ENCODE results near the gene CBR3. TPM values are rescaled to one million over a fixed set of nuclear protein-coding genes. Genes with fewer than 3 reads are reported as not detected.

Gene CBR3
- total and polyA plus RNA-seq, 2 of the 13 experiments (the other 11 are each of a cell fraction or from before 2014, with no cell fraction given): not detected

GRCh38 chr21:36132696-36133095 lies 2.2 kb upstream of the CBR3 start:
- no peaks in the 10 kb centered on the region for H3K79me2 ChIP-seq (ENCODE audit: insufficient read depth, low read length)
- peaks cover 25% of the 10 kb centered on the region for H3K4me1 ChIP-seq (ENCODE audit: insufficient read depth, low read length)
- H3K9me3 ChIP-seq (ENCODE audit: low read length): no peaks in the 10 kb centered on the region
- in situ Hi-C loops (cut with HindIII; ENCODE audit: extremely low pct_ligation_motif_present, low pct_unique_long_range_greater_than_20kb): no loop called here
- ChIA-PET POLR2A (no interaction called here), CTCF (ENCODE audit: low intra/inter-chr PET ratio, low total read pairs) (no interaction called here)
- peaks cover 6 to 54% of the 10 kb centered on the region in 2 experiments for H3K27me3 ChIP-seq (ENCODE audit: control insufficient read depth in 1 of 2, insufficient read depth in 2 of 2, low read length in 2 of 2)
- H2AFZ ChIP-seq (ENCODE audit: low read length): no peak overlapping the region
- no peak overlapping the region for H3K4me3 ChIP-seq (replicated peaks in 1 of 3; ENCODE audit: insufficient read depth in 1 of 3, low read depth in 2 of 3, low read length in 3 of 3)
- ATAC-seq (no peak), FAIRE-seq (no peak), DNase-seq (ENCODE audit: low spot score) (no peak)
- intact Hi-C loops (cut with micrococcal nuclease; ENCODE audit: unreplicated experiment): no loop called here
- no peaks in the 10 kb centered on the region for H4K20me1 ChIP-seq (ENCODE audit: insufficient read depth, low read length)
- no peak overlapping the region for H3K9ac ChIP-seq (ENCODE audit: insufficient read depth, low read depth, low read length)
- 0 out of 2 replicates have a peak, but pooled peaks have one; percentile 6 for TF ChIP-seq MAFF (IDR thresholded peaks at IDR 0.05; ENCODE audit: low read depth, low read length)
- no peak for TF ChIP-seq ZBTB38 (CRISPR knock-in tag; IDR thresholded peaks at IDR 0.05)
- no peak for TF ChIP-seq TSC22D2 (CRISPR knock-in tag; IDR thresholded peaks at IDR 0.05; ENCODE audit: borderline replicate concordance)
- peak; percentile 27 to 31; a peak in 2 of 4 replicates for TF ChIP-seq MAFK (conservative IDR thresholded peaks at IDR 0.05 in 1 of 2, IDR thresholded peaks at IDR 0.05 in 1 of 2; ENCODE audit: low read length in 2 of 2)
- no peak overlapping the region for H3K4me2 ChIP-seq (ENCODE audit: low read depth, low read length)
- no TSS peak for BruUV-seq (replicated peaks)
- no peaks in the 10 kb centered on the region for H3K36me3 ChIP-seq (replicated peaks in 1 of 2; ENCODE audit: control insufficient read depth in 1 of 2, insufficient read depth in 2 of 2, low read length in 2 of 2)
- H3K27ac ChIP-seq (ENCODE audit: extremely low read length, insufficient read depth, low read length): no peak overlapping the region
- 52% methylated on average over 7 of the region's 8 CpGs for WGBS (ENCODE audit: low lambda C conversion rate)

DNA sequence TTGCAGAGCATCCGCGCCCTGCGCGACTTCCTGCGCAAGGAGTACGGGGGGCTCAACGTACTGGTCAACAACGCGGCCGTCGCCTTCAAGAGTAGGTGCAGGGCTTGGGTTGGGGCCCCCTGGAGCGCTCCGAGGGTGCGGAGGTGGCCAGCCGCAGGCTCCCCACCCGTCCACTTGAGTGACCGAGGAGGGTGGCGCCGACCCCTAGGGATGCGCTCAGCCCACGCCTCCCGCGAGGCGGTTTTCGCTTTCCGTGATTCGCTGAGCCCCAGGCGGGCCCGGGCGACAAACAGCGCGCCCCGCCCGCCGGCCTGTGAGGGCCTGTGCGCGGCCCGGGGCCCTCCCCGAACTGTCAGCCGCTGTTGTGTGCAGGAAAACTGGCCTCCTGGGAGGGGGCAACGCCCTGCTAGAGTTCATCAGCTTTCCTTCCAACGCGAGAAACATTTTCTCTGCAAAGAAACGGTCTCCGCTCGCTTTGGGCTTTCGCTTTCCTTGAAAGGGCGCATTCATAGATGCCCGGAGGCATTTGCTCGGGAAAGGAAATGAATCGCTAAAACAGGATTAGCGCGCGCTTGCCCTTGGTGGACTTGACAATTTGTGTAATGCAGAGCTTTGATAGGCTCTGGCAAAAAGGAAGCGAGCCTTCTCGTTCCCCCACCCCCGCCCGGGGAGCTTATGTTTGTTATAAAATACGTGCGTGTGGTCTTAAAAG lies 668 bp downstream of the CBR3 start:
- Histone ChIP-seq H3K4me1 (ENCODE audit: insufficient read depth, low read length) (peaks cover 20% of the 10 kb centered on the region), H3K36me3 (replicated peaks in 1 of 2; ENCODE audit: control insufficient read depth in 1 of 2, insufficient read depth in 2 of 2, low read length in 2 of 2) (no peaks in the 10 kb centered on the region), H3K4me3 (replicated peaks in 1 of 3; ENCODE audit: insufficient read depth in 1 of 3, low read depth in 2 of 3, low read length in 3 of 3) (peak overlapping the region; percentile 44 to 66 (median 54); a peak in 5 of 6 replicates), H3K79me2 (ENCODE audit: insufficient read depth, low read length) (no peaks in the 10 kb centered on the region), H4K20me1 (ENCODE audit: insufficient read depth, low read length) (no peaks in the 10 kb centered on the region), H3K9ac (ENCODE audit: insufficient read depth, low read depth, low read length) (no peak overlapping the region), H2AFZ (ENCODE audit: low read length) (no peak overlapping the region), H3K27me3 (ENCODE audit: control insufficient read depth in 1 of 2, insufficient read depth in 2 of 2, low read length in 2 of 2) (peaks cover 6 to 43% of the 10 kb centered on the region in 2 experiments), H3K27ac (ENCODE audit: extremely low read length, insufficient read depth, low read length) (no peak overlapping the region), H3K4me2 (ENCODE audit: low read depth, low read length) (peak overlapping the region; percentile 84), H3K9me3 (ENCODE audit: low read length) (no peaks in the 10 kb centered on the region)
- intact Hi-C loops (cut with micrococcal nuclease; ENCODE audit: unreplicated experiment): no loop called here
- in situ Hi-C loops (cut with HindIII; ENCODE audit: extremely low pct_ligation_motif_present, low pct_unique_long_range_greater_than_20kb): no loop called here
- POLR2A ChIA-PET: no interaction called here
- BruUV-seq (replicated peaks): no TSS peak
- peak; percentile 78 for ATAC-seq
- no peak for DNase-seq (ENCODE audit: low spot score)
- no peak for FAIRE-seq
- CTCF ChIA-PET (ENCODE audit: low intra/inter-chr PET ratio, low total read pairs): no interaction called here
- 0% methylated on average over 12 of the region's 60 CpGs for WGBS (ENCODE audit: low lambda C conversion rate)
- no peak for TF ChIP-seq PAX8 (CRISPR knock-in tag; IDR thresholded peaks at IDR 0.05; ENCODE audit: borderline replicate concordance)
- no peak for TF ChIP-seq ELF1 (CRISPR knock-in tag; IDR thresholded peaks at IDR 0.05)
- no peak for TF ChIP-seq PTBP1 (IDR thresholded peaks at IDR 0.05; ENCODE audit: low read depth, low read length, poor library complexity, severe bottlenecking)
- 0 out of 2 replicates have a peak, but pooled peaks have one; percentile 11 for TF ChIP-seq MTF2 (CRISPR knock-in tag; IDR thresholded peaks at IDR 0.05; ENCODE audit: borderline replicate concordance)
- TF ChIP-seq GABPB1 (CRISPR knock-in tag; IDR thresholded peaks at IDR 0.05): peak; percentile 14; the same call in 1 of the 2 replicates
- TF ChIP-seq MYPOP (CRISPR knock-in tag; IDR thresholded peaks at IDR 0.05): peak; percentile 62
- no peak for TF ChIP-seq MAZ (IDR thresholded peaks at IDR 0.05; ENCODE audit: borderline replicate concordance, low read depth, low read length)
- no peak for TF ChIP-seq MAZ (CRISPR knock-in tag; IDR thresholded peaks at IDR 0.05; ENCODE audit: low read depth)
- peak; percentile 44 for TF ChIP-seq ZNF687 (CRISPR knock-in tag; IDR thresholded peaks at IDR 0.05)
